Fibroblast of lung (primary cell): ENCODE measurements around the gene DIP2C. TPM values are rescaled to one million over a fixed set of nuclear protein-coding genes. Genes with fewer than 3 reads are reported as not detected.

Experiments
- DNase-seq, 2 donors: peaks; one replicate each; pipeline versions ENCODE4 v3.0.0 to v3.0.0-alpha.2; 2010; ENCODE audit warnings: low read depth in 2 of 2
- H2AFZ ChIP-seq: 2 replicates; pipeline ENCODE4 v1.5.1; 2012; ENCODE audit warnings: low read length, control low read depth, inconsistent platforms
- H3K27ac ChIP-seq: 2 replicates; pipeline ENCODE4 v1.5.1; 2011; ENCODE audit warnings: low read length, control low read depth; ENCODE audit not compliant: insufficient read depth
- H3K27me3 ChIP-seq: 2 replicates; pipeline ENCODE4 v1.5.1; 2011; ENCODE audit warnings: mild to moderate bottlenecking, low read length; ENCODE audit not compliant: control insufficient read depth, insufficient read depth
- H3K36me3 ChIP-seq: 2 replicates; pipeline ENCODE4 v1.5.1; 2011; ENCODE audit warnings: low read length; ENCODE audit not compliant: control insufficient read depth, insufficient read depth
- H3K4me1 ChIP-seq: 2 replicates; pipeline ENCODE4 v1.5.1; 2011; ENCODE audit warnings: low read length; ENCODE audit not compliant: control insufficient read depth, insufficient read depth; ENCODE audit errors: extremely low read depth
- H3K4me2 ChIP-seq: 2 replicates; pipeline ENCODE4 v1.5.1; 2011; ENCODE audit warnings: low read length, control low read depth; ENCODE audit not compliant: insufficient read depth; ENCODE audit errors: extremely low read depth
- H3K4me3 ChIP-seq, 4 experiments: fragments of 200-600 bp in 1 of 4; sonication (generic) in 1 of 4; replicated peaks in 1 of 4; 2 replicates each; pipeline ENCODE4 v1.5.1; 2011 to 2016; ENCODE audit warnings: low read length in 4 of 4, low read depth in 3 of 4, mild to moderate bottlenecking in 3 of 4, control low read depth in 2 of 4, inconsistent platforms in 1 of 4, mixed read lengths in 1 of 4; ENCODE audit not compliant: insufficient read depth in 1 of 4; ENCODE audit errors: control extremely low read depth in 1 of 4
- H3K79me2 ChIP-seq: 2 replicates; pipeline ENCODE4 v1.5.1; 2012; ENCODE audit warnings: mild to moderate bottlenecking, low read length, inconsistent platforms; ENCODE audit not compliant: control insufficient read depth, insufficient read depth
- H3K9ac ChIP-seq: 2 replicates; pipeline ENCODE4 v1.5.1; 2011; ENCODE audit warnings: mild to moderate bottlenecking, low read length, control low read depth; ENCODE audit not compliant: insufficient read depth
- H3K9me3 ChIP-seq: 2 replicates; pipeline ENCODE4 v1.5.1; 2012; ENCODE audit warnings: low read depth, low read length; ENCODE audit not compliant: control insufficient read depth, insufficient read depth
- H4K20me1 ChIP-seq: 2 replicates; pipeline ENCODE4 v1.5.1; 2011; ENCODE audit warnings: low read length; ENCODE audit not compliant: control insufficient read depth, insufficient read depth; ENCODE audit errors: extremely low read depth
- CTCF ChIP-seq, 2 donors: IDR thresholded peaks in 1 of 2; conservative IDR thresholded peaks in 1 of 2; 1 replicate in 1 of 2; 2 replicates in 1 of 2; pipeline ENCODE4 v1.5.1; 2011 to 2012; ENCODE audit warnings: low read length in 2 of 2, control low read depth in 1 of 2, inconsistent platforms in 1 of 2, low read depth in 1 of 2, mild to moderate bottlenecking in 1 of 2
- EZH2 ChIP-seq: IDR thresholded peaks from 2 replicates; pipeline ENCODE4 v1.5.1; 2012; ENCODE audit warnings: low read length, control low read depth, mild to moderate bottlenecking; ENCODE audit errors: missing control alignments
- polyA plus RNA-seq, 2 donors: library from polyadenylated mRNA; depleted of rRNA in 1 of 2; stranded (reverse) in 1 of 2; unstranded in 1 of 2; fragments of >200 nt; gene quantifications; 2 replicates each; pipeline ENCODE4 v1.2.1, GENCODE V29; 2011 to 2012; ENCODE audit warnings: missing spikeins in 1 of 2
- total RNA-seq: library from RNA; depleted of rRNA; stranded (reverse); fragments of >200 nt; gene quantifications from 2 replicates; pipeline ENCODE4 v1.2.1, GENCODE V29; 2014

The DIP2C gene
- total and polyA plus RNA-seq, 2 donors (not counting 1 experiment from before 2014, with no cell fraction given) = 10.7 to 18.3 TPM

DNA sequence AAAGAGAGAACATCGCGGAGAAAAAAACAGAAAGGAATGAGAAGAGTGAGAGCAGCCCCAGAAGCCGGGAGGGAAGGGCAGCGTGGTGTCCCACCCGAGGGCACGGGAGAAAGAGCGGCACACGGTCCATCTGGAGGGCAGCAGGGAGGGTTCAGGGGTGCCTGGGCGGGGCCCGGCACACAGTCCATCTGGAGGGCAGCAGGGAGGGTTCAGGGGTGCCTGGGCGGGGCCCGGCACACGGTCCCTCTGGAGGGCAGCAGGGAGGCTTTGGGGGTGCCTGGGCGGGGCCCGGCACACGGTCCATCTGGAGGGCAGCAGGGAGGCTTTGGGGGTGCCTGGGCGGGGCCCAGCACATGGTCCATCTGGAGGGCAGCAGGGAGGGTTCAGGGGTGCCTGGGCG is 381.8 kb downstream of the DIP2C start:
- Histone ChIP-seq H3K27me3 (no peaks in the 10 kb centered on the region), H3K4me3 (no peak overlapping the region), H3K79me2 (no peaks in the 10 kb centered on the region), H4K20me1 (no peaks in the 10 kb centered on the region), H3K9ac (no peak overlapping the region), H3K27ac (no peak overlapping the region), H3K36me3 (peaks cover 5% of the 10 kb centered on the region), H3K4me2 (no peak overlapping the region), H2AFZ (no peak overlapping the region), H3K9me3 (no peaks in the 10 kb centered on the region), H3K4me1 (no peaks in the 10 kb centered on the region)
- no peak for DNase-seq
- TF ChIP-seq EZH2 (no peak), CTCF (conservative IDR thresholded peaks at IDR 0.05 in 1 of 2, IDR thresholded peaks at IDR 0.05 in 1 of 2; ENCODE audit: low read depth in 1 of 2, low read length in 2 of 2) (no peak)

DNA sequence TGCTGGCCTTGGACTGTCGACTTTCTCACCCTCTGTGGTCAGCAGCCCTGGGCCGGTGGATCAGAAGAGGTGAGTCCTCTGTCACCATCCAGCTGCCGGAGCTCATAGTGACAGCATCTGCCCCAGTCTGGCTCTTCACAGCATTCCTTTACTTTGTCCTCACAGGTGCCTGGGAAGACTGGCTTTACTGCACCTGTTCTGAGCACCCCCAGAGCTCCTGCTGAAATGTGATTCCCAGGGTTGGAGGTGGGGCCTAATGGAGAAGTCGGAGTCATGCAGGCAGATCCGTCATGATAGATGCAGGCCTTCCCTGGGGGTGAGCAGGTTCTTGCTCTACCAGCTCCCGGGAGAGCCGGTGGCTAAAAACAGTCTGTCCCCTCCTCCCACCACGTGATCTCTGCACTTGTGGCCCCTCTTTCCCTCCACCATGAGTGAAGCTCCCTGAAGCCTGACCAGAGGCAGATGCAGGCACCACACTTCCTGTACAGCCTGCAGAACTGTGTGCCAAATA is 382.7 kb downstream of the DIP2C start:
- H3K27me3 ChIP-seq = no peaks in the 10 kb centered on the region
- no peaks in the 10 kb centered on the region for H3K79me2 ChIP-seq
- no peak overlapping the region for H3K4me2 ChIP-seq
- H3K4me3 ChIP-seq = no peak overlapping the region
- no peak overlapping the region for H2AFZ ChIP-seq
- no peaks in the 10 kb centered on the region for H3K4me1 ChIP-seq
- no peaks in the 10 kb centered on the region for H3K9me3 ChIP-seq
- TF ChIP-seq EZH2 (no peak), CTCF (conservative IDR thresholded peaks at IDR 0.05 in 1 of 2, IDR thresholded peaks at IDR 0.05 in 1 of 2; ENCODE audit: low read depth in 1 of 2, low read length in 2 of 2) (no peak)
- H3K9ac ChIP-seq = no peak overlapping the region
- peaks cover 5% of the 10 kb centered on the region for H3K36me3 ChIP-seq
- DNase-seq = no peak
- H4K20me1 ChIP-seq = no peaks in the 10 kb centered on the region
- no peak overlapping the region for H3K27ac ChIP-seq

- H3K4me3 ChIP-seq = no peak overlapping the region
- H3K36me3 ChIP-seq = peaks cover 5% of the 10 kb centered on the region
- H2AFZ ChIP-seq = no peak overlapping the region
- H3K27ac ChIP-seq = no peak overlapping the region
- H3K79me2 ChIP-seq = no peaks in the 10 kb centered on the region
- H3K9ac ChIP-seq = no peak overlapping the region
- no peaks in the 10 kb centered on the region for H4K20me1 ChIP-seq
- H3K4me2 ChIP-seq = no peak overlapping the region
- H3K4me1 ChIP-seq = no peaks in the 10 kb centered on the region
- DNase-seq = no peak
- TF ChIP-seq EZH2 (no peak), CTCF (conservative IDR thresholded peaks at IDR 0.05 in 1 of 2, IDR thresholded peaks at IDR 0.05 in 1 of 2; ENCODE audit: low read depth in 1 of 2, low read length in 2 of 2) (no peak)
- H3K27me3 ChIP-seq = no peaks in the 10 kb centered on the region
- H3K9me3 ChIP-seq = no peaks in the 10 kb centered on the region
Observed at GRCh38 chr10:306007-306674, 383.3 kb downstream of the DIP2C start.
